Panc1 (cell line): ENCODE results near the gene BACH2.

ENCODE experiments used
- POLR2AphosphoS5 ChIP-seq: IDR thresholded peaks from 2 replicates; pipeline ENCODE4 v1.6.1; 2012; ENCODE audit warnings: mild to moderate bottlenecking, low read depth, low read length, moderate library complexity
- SIN3A ChIP-seq: IDR thresholded peaks from 2 replicates; pipeline ENCODE4 v1.6.1; 2012; ENCODE audit warnings: low read depth, mild to moderate bottlenecking, low read length, moderate library complexity, borderline replicate concordance; ENCODE audit not compliant: insufficient read depth
- TCF7L2 ChIP-seq: IDR thresholded peaks from 2 replicates; pipeline ENCODE4 v1.6.1; 2011; ENCODE audit warnings: mild to moderate bottlenecking, low read depth, low read length, inconsistent platforms
- TF ChIP-seq, protein P1 (sequence below): fragments of 450-650 bp; IDR thresholded peaks from 2 replicates; pipeline ENCODE4 v1.5.1; 2017; ENCODE audit warnings: mild to moderate bottlenecking
- TF ChIP-seq, protein P2 (sequence below), 2 experiments: IDR thresholded peaks; 2 replicates each; pipeline ENCODE4 v1.6.1; 2011 to 2012; ENCODE audit warnings: low read depth in 2 of 2, control low read depth in 1 of 2, low read length in 1 of 2, mild to moderate bottlenecking in 1 of 2, moderate library complexity in 1 of 2; ENCODE audit not compliant: insufficient read depth in 1 of 2

DNA sequence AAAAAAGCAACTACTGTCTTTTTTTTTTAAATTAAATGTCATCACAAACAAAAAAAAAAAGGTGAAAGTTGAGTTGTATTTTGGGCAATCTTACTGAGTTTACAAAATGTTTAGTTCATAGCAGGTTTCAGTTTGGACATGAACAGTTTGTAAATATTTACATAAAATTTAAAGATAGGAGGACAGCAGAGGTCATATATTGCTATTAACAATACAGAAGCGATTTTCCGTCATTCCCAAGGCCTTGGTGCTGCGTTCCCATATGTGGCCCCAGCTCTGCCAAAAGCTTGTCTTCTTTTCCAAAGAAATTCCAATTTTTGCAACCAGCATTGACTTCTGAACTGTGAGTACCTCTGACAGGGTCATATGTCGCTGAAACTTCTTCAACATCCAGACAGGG, 5.1 kb downstream of the BACH2 start:
- TF ChIP-seq TCF7L2 (no peak), POLR2AphosphoS5 (no peak), SIN3A (no peak)
- TF ChIP-seq, protein P1, sequence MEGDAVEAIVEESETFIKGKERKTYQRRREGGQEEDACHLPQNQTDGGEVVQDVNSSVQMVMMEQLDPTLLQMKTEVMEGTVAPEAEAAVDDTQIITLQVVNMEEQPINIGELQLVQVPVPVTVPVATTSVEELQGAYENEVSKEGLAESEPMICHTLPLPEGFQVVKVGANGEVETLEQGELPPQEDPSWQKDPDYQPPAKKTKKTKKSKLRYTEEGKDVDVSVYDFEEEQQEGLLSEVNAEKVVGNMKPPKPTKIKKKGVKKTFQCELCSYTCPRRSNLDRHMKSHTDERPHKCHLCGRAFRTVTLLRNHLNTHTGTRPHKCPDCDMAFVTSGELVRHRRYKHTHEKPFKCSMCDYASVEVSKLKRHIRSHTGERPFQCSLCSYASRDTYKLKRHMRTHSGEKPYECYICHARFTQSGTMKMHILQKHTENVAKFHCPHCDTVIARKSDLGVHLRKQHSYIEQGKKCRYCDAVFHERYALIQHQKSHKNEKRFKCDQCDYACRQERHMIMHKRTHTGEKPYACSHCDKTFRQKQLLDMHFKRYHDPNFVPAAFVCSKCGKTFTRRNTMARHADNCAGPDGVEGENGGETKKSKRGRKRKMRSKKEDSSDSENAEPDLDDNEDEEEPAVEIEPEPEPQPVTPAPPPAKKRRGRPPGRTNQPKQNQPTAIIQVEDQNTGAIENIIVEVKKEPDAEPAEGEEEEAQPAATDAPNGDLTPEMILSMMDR, result no peak
- TF ChIP-seq, protein P2, sequence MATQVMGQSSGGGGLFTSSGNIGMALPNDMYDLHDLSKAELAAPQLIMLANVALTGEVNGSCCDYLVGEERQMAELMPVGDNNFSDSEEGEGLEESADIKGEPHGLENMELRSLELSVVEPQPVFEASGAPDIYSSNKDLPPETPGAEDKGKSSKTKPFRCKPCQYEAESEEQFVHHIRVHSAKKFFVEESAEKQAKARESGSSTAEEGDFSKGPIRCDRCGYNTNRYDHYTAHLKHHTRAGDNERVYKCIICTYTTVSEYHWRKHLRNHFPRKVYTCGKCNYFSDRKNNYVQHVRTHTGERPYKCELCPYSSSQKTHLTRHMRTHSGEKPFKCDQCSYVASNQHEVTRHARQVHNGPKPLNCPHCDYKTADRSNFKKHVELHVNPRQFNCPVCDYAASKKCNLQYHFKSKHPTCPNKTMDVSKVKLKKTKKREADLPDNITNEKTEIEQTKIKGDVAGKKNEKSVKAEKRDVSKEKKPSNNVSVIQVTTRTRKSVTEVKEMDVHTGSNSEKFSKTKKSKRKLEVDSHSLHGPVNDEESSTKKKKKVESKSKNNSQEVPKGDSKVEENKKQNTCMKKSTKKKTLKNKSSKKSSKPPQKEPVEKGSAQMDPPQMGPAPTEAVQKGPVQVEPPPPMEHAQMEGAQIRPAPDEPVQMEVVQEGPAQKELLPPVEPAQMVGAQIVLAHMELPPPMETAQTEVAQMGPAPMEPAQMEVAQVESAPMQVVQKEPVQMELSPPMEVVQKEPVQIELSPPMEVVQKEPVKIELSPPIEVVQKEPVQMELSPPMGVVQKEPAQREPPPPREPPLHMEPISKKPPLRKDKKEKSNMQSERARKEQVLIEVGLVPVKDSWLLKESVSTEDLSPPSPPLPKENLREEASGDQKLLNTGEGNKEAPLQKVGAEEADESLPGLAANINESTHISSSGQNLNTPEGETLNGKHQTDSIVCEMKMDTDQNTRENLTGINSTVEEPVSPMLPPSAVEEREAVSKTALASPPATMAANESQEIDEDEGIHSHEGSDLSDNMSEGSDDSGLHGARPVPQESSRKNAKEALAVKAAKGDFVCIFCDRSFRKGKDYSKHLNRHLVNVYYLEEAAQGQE (IDR thresholded peaks at IDR 0.05; ENCODE audit: insufficient read depth in 1 of 2, low read depth in 2 of 2, low read length in 1 of 2), result no peak
